ENCODE results near the gene TWNK.

TWNK gene

DNA sequence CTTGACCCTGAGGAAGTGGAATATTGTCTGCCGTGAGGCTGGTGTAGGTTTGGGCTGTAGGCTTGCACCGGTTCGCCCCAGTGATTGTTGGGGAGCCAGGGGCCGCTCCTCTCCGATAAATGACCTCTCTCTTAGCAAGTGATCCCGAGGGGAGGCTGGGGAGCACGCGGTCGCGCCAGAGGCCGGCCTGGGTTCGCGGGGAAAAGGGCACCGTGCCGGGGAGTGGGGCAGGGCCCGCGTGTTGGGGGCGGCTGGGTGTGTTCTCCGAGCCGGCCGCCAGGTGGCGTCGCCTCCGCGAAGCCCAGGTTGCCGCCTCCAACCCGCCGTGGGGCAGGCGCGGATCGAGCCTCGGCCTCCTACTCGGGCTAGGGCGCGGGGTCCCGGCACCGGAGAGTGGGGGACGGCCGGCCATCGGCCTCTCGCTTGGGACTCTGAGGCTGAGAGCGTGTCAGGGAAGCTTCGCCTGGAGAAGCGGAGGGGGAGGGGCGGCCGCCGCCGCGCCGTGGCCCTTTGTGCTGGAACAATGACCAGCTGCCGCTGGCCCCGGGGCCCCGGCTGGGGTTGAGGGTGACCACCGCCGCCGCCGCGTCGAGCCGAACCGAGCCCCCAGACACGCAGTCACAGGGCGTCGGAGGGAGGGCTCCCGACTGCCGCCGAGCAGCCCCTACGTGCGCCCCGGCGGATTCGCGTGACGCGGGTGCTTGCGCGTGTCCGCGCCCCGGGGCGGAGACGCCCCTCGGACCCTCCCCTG, 11.8 kb downstream of the TWNK start:
- in situ Hi-C loops (cut with HindIII; ENCODE audit: low sequenced_read_pairs), result no loop called here
- TF ChIP-seq, protein P1, sequence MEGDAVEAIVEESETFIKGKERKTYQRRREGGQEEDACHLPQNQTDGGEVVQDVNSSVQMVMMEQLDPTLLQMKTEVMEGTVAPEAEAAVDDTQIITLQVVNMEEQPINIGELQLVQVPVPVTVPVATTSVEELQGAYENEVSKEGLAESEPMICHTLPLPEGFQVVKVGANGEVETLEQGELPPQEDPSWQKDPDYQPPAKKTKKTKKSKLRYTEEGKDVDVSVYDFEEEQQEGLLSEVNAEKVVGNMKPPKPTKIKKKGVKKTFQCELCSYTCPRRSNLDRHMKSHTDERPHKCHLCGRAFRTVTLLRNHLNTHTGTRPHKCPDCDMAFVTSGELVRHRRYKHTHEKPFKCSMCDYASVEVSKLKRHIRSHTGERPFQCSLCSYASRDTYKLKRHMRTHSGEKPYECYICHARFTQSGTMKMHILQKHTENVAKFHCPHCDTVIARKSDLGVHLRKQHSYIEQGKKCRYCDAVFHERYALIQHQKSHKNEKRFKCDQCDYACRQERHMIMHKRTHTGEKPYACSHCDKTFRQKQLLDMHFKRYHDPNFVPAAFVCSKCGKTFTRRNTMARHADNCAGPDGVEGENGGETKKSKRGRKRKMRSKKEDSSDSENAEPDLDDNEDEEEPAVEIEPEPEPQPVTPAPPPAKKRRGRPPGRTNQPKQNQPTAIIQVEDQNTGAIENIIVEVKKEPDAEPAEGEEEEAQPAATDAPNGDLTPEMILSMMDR (IDR thresholded peaks at IDR 0.05; ENCODE audit: low read depth, low read length), result peak; percentile 73
- H3K4me3 ChIP-seq (ENCODE audit: low read depth, low read length), result peak overlapping the region; percentile 92
- peak; percentile 72 for DNase-seq (ENCODE audit: low read depth, low spot score)

DNA sequence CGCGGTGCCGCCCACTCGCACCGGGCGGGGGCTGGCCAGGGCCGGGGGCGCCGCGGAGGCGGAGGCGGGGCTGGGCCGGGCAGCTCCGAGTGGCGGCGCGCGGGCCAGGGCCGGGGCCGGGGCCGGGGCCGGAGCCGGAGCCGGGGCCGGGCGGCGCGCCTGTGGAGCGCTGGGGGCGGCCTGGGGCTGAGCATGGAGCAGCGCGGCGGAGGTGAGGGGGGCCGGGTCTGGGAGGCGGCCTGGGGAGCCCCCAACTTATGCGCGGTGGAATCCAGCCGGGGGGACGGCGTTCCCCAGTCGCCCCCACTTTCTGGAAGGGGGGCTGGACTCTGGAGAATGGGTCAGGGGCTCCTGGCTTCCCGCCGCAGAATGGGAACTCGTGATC, 12.4 kb downstream of the TWNK start, which contains the start of gene LZTS2:
TSS of gene LZTS2 (plus strand) at position 67 of the 385 bp plus-strand sequence. CDS start 2,731 bp downstream, outside the sequence.
- in situ Hi-C loops (cut with HindIII; ENCODE audit: low sequenced_read_pairs), result no loop called here
- peak within 1 kb of the TSS; percentile 92 for H3K4me3 ChIP-seq (ENCODE audit: low read depth, low read length)
- TF ChIP-seq, protein P1 (IDR thresholded peaks at IDR 0.05; ENCODE audit: low read depth, low read length), result no peak
- DNase-seq (ENCODE audit: low read depth, low spot score), result no peak

DNA sequence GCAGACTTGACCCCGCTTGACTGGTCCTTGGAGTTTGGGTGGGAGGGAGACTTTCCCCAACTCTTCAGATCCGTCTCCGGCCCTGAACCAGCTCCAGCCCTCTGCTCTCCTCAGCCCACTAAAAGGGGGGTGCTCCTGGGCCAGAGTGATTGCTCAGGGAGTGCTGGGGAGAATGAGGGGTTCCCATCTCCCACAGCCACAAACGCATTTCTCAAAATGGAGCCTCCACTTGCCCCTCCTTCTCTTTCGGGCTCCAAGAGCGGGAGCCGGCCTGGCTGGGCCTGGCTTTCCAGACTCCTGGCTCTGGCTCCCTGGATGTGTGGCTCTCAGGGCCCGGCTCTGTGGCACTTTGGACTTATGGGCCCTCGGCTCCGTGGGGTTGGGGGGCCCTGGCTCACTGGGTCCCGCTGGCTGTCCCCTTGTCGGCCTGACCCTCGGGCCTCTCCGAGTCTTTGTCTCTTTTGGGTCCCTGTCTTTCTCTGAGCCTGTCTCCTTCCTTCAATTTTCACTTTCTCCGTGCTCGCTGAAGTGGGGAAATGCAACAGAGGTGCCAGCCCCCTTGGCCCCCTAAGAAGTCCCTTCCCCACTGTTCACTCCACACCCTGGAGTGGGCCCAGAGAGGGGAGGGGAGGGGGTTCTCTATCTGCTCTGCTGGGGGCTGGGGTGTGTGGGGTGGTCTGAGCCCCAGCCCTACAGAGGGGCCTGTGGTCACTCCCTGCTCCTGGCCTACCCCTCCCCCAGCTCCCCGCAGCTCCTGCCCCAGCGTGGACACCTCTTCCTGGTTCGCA, 13.0 kb downstream of the TWNK start:
- peak overlapping the region; percentile 92 for H3K4me3 ChIP-seq (ENCODE audit: low read depth, low read length)
- DNase-seq (ENCODE audit: low read depth, low spot score), result no peak
- TF ChIP-seq, protein P1 (IDR thresholded peaks at IDR 0.05; ENCODE audit: low read depth, low read length), result no peak
- in situ Hi-C loops (cut with HindIII; ENCODE audit: low sequenced_read_pairs), result no loop called here

GRCh38 chr10:101000915-101001658, 13.7 kb downstream of the TWNK start:
- DNase-seq (ENCODE audit: low read depth, low spot score), result peak; percentile 91
- peak overlapping the region; percentile 92 for H3K4me3 ChIP-seq (ENCODE audit: low read depth, low read length)
- in situ Hi-C loops (cut with HindIII; ENCODE audit: low sequenced_read_pairs), result no loop called here
- TF ChIP-seq, protein P1 (IDR thresholded peaks at IDR 0.05; ENCODE audit: low read depth, low read length), result no peak

GRCh38 chr10:101001659-101002035, 14.3 kb downstream of the TWNK start:
- no peak for DNase-seq (ENCODE audit: low read depth, low spot score)
- TF ChIP-seq, protein P1 (IDR thresholded peaks at IDR 0.05; ENCODE audit: low read depth, low read length), result no peak
- in situ Hi-C loops (cut with HindIII; ENCODE audit: low sequenced_read_pairs), result no loop called here
- H3K4me3 ChIP-seq (ENCODE audit: low read depth, low read length), result peak overlapping the region; percentile 92

GRCh38 chr10:101002456-101002855, 15.1 kb downstream of the TWNK start:
- in situ Hi-C loops (cut with HindIII; ENCODE audit: low sequenced_read_pairs), result no loop called here
- no peak overlapping the region for H3K4me3 ChIP-seq (ENCODE audit: low read depth, low read length)
- no peak for DNase-seq (ENCODE audit: low read depth, low spot score)
- TF ChIP-seq, protein P1 (IDR thresholded peaks at IDR 0.05; ENCODE audit: low read depth, low read length), result no peak

Data from astrocyte of the spinal cord (primary cell).